GM18511 (cell line): ENCODE results near the gene EBPL.

ENCODE experiments used
- ATAC-seq: cut with Tn5 transposase; IDR thresholded peaks from one replicate; pipeline ENCODE4 v1.9.1; 2021; ENCODE audit warnings: mild to moderate bottlenecking, moderate library complexity; ENCODE audit not compliant: unreplicated experiment

The EBPL gene

DNA sequence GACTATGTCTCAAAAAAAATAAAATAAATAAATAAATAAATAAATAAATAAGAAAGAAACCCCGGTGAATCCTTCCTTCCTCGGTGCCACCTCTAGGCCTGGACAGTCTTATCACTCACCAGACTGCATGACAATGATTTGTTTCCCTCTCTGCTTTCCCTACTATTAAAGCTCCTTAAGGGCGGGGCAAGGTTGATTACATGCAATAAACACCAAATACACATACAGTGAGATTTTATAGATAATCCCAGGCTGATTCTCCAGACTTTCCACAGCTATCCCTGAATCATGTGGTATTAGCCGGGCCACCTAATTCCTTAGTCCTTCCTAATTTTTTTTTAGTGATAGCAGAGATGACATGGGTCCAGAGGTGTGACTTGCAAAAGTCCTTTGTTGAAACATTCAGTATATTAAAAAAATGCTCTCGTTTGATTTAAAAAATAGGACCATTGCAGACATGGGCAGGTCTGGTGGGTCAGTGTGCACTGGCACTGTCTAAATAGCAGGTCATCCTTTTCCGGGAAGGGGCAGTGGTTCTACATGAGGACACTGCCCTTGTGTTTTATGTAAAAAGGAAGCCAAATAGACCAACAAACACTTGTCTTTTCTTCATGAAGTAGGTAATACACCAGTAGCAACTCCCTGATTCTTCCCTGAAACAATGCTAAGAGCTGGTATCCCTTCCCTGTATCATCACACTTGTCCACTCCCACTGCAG is 14.5 kb downstream of the EBPL start:
- ATAC-seq = no peak

DNA sequence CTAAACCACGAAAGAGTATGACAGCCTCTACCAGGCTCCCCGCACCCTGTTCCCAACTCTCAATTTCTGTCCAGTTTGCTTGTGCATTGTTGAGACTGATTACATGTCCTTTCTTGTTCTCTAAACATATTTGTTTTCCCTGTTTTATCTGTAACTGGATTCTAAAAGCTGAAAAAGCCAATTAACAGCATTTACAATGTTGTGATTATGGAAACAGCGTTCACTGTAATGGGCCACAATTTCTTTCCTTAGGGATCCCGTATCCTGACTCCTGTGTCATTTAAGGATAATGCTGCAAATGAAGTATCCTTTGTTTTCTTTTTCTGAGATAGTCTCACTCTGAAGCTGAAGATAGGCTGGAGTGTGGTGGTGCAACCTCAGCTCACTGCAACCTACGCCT is 20.5 kb downstream of the EBPL start:
- ATAC-seq = no peak

DNA sequence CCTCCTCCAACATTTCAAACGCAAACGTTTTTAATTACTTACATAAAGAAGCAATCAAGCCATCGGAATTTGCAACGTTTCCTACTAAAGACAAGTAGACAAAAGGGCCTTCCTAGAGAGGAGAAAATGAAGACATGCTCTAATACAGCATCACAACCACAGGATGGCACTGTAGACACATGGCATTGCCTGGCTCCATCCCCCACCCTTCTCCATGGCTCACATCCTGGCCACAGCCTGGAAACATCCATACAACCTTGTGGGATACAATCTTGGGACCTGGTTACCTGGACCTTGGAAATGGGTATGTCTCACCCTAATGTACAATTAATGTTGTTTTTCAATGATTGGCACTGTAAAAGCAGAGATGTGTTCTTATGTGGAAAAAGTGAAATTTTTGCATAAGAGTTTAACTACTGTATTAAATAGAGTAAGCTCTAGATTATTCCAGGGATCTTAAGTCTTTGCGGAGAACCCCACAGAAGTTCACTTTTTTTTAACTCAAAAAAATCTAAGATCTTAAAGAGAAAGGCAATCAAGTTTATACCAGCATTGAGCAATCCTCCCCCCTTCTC is 21.5 kb downstream of the EBPL start:
- ATAC-seq = no peak

DNA sequence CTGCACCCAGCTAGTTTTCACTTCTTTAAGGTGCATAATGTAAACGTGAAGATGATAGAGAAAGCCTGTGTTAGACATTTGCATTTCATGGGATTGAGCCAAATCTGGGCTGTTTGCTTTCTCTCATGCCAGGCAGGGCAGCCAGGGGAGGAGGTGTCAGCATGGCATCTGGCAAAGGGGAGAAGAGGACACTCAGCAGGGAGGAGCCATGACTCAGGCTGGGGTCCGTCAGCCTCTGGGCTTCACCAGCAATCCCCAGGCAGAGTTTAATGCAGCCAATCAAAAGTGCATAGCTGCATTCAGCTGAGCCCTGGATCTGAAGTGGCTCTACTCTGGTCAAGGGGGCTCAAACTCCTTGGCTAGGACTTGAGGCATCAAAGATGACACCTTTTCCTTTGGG is 23.5 kb downstream of the EBPL start:
- ATAC-seq = no peak

DNA sequence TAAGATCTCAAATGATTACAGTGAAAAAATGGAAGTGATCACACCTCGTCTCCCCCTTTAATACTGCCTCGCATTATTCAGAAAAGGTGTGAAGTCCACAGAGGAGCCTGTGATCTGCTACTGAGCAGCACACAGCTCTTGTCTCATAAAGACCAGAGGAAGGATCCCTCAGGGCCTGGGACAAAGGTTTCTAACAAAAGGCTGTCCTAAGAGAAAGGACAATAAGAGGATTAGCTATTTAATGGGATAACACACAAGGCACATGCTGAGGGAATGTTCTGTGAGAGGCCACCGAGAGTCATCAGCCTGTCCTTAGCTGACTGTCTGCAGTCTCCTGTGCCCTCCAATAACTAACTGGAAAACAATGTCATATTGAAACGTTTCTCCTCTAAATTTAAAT is 26.7 kb downstream of the EBPL start:
- no peak for ATAC-seq

DNA sequence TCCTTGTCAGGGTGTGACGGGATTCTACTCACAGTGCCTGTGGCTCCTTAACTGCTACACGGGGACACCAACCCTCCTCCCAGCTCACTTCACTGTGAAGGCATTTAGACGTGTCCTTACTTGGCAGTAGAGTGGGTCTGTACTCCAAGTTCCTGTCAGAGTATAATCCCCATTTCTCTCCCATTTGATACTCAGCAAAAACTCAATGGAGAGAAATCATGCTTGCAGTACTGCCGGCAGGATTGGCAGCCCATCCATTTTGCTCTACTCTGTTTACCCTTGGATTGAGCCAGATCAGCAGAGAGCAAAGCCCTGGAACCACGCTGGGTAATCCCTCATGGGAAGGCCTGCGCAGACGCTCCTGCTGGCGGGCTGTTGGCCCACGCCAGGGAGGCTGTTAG is 34.0 kb downstream of the EBPL start:
- ATAC-seq = no peak

DNA sequence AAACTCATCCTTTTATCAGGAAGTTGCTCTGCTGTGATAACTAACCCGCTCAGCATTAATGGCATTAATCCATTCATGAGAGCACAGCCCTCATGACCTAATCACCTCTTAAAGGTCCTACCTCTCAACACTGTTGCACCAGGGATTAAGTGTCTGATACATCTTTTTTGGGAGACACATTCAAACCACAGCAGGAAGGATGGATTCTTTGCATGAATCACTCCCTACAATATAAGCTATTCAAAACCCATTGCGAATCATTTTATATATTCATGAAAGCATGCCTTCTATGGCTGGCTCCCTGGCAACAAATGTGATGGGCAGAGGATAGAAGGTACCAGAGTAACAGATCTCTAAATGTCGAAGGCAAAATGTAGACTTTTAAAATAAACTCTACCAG is 35.4 kb downstream of the EBPL start:
- no peak for ATAC-seq

DNA sequence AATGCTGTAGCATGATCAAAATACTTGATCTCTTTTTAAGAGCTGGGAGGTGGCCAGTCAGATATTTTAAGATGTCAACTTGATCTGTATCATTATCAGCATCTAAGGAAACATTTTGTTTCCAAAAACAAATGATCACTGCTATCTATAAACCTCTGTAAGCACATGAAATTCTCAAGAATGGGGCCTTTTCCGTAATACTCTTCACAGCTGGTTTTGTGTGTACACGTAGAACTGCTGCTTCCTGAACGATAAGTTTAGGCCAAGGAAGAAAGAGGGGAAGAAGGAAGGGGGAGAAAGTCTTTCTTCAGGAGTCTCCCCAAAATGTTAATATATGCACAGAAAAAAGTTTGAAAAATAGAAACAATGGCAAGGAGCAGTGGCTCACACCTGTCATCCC is 37.3 kb downstream of the EBPL start:
- ATAC-seq = no peak

DNA sequence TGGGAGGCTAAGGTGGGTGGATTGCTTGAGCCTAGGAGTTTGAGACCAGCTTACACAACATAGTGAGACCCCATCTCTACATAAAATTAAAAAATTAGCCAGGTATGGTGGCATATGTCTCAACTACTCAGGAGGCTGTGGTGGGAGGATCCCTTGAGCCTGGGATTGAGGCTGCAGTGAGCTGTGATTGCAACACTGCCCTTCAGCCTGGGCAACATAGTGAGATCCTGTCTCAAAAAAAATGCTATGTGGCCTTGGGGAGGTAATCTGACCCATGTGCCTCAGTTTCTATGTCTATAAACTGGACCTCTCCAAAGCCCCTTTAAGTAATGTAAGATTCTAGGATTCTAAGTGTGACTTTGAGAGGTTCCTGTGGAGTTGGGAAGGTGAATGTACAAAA is 37.8 kb downstream of the EBPL start:
- ATAC-seq = no peak

DNA sequence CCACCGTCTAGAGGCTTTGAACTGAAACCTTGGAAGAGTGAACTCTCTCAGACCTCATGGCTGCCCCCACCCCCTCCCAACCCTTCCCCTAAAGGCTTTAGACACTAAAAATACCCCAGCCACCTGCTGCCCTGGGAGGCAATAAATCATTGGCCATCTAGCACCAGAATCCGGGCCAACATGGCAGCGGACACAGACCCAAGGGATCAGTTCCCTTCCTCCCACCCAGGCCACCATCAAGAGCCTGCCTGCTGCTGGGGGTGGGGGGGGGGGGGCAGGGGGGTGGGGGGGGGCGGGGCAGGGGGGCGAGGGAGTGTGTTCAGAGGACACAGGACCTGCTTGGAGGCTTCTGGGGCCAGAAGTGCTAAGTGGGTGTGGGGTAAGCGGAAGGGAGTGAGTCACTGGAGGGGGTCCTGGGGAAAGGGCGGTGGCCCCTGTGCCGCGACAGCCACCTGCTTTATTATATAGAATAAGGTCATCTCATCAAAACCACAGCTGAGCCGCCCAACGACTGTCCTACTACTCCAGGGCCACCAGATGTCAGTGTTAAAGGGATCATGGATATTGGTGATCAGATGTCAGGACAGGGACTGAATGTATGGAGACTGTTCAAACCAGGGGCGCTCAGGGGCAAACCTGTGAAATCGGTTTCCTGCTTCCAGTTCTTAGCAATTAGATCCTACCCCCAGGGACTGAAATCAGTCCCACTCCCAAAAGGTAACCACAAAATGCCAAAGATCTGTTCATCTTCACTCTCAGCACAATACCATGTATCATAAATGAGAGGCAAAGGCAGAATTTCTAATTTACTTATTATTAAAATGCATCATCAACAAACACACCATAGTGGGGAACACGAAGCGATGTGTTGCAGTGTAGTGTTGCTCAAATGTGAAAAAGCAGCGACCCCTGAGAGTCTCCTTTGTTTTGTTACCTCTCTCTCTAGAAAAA is 38.7 kb downstream of the EBPL start:
- peak; percentile 68 for ATAC-seq

DNA sequence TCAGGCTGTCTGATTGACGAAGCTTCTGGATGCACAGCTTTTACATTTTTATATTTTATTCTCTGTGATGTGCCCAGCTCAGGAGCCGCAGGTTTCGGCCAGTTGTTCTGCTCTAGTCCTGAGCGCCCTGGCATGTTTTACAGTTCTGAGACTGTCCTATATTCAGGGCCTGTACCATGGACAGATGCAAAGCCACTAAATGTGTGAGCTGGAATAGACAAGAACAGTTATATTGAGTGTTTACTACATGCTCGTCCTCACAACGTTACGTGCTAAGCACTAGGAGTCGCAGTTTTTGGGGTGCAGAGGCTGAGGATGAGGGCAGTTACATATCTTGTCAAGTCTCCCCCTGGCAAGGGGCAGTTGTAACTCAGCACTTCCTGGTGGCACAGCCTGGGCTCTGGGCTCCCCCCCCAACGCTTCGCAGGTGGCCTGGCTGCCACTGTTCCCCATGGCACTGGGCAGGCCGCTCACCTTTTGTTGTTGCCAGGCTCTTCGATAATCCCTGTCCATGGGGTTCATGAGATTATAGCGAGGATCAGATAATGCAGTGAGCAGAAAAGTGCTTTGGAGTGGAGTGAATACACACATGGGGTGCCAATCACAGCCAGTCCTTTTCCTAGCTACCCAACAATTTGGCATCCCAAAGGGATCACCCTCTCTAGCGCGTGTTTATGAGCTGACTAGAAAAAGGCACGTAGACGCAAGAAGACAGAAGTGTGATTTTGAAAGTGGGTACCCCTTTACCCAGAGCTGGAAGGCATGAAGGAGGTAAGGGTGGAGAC is 39.5 kb downstream of the EBPL start:
- ATAC-seq = no peak

DNA sequence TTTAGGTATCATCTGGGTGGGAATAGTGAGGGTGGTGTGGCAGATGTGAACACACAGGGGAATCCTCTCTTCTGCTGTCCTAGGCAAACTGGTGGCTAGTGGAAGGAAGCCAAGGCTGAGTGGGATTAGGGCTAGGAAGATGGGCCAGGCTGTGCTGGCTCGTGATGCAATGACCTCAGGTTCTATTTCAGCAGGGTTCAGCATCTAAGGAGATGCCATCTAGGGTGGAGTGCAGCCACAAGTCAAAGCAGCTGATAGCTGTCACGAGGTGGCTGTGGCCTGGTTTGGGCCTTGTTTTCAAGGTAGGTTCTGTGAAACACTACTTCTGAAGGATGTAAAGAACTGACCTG is 41.3 kb downstream of the EBPL start:
- ATAC-seq = no peak

DNA sequence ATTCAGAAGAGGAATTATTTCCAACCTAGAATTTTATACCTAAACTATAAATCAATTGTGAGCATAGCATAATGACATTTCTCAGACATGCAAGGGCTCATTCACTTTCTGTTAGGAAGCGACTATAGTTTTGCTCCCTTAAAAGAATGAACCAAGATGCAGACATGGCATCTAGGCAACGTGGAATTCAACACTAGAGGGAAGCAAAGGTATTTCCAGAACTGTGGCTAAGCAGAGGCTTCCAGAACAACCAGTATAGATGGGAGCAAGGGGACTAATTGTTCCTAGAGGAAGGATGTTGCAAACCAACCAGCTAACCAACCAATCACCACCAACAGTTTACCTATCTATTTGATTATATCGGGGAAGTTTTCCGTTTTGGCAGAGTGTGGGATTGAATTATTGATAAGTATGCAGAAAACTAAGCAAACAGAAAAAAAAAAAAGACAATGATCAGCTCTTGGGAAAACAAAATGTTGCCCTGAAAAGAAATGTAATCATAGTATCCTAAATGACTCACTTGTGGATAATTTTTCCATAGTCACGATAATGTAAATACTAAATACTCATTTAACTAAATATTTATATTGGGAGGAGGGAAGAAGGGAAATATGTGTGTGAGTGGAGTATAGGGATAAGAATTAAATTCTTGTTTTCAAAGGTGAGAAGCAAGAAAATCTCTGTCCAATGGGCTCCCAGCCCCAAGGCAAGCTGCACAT is 41.9 kb downstream of the EBPL start:
- ATAC-seq = no peak

DNA sequence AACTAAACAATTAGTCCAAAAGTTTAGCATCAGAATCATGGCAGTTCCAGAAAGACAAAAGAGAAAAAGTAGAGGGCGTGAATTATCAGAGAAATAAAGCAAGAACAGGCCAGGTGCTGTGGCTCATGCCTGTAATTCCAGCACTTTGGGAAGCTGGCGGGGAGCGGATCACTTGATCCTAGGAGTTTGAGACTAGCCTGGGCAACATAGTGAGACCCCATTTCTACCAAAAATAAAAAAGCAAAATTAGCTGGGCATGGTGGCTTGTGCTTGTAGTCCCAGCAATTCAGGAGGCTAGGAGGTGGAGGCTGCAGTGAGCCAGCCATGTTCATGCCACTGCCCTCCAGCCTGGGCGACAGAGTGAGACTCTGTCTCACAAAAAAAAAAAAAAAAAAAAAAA is 44.6 kb downstream of the EBPL start:
- no peak for ATAC-seq

DNA sequence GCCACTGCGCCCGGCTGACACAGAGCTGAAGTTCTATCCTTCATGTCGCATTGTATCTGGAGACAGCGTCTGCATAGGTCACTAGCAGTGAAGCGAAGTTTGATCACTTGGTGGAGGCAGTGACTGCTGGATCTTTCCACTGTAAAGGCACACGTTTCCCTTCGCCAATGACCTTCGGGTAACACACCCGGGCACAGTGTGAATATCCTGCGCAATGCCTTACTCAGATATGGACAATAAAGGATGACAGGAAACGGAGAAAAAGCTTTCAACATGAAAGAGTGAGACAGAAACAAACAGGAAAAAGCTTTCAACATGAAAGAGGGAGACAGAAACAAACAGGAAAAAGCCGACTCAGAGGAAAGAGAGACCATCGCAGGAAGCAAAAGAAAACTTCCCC is 45.8 kb downstream of the EBPL start:
- no peak for ATAC-seq

DNA sequence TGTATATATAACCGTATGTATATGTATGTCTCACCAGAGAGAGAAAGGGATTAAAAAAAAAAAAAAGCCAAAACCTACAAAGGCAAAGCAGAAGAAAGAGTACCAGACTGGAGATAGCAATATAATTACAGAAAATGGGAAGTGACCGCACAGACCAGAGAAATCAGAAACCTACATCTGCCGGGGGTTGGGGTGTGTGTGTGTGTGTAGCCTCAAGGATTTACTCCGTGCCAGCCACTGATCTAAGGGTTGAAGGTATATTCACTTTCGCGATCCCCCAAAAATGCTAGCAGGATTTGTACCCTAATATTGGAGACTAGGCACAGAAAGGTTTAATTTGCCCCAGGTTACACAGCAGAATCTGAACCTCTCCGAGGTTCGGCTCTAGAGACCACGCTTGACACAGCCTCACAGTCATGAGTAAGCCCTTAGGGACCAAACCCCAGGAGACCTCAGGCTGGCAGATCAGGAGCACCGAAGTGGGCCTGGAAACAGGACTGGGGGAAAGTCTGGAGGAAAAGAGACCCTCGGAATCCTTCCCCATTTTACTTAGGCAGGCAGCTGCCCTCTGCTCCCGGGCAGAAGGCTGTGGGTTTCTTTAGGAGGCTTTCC is 48.1 kb downstream of the EBPL start:
- peak; percentile 68 for ATAC-seq

DNA sequence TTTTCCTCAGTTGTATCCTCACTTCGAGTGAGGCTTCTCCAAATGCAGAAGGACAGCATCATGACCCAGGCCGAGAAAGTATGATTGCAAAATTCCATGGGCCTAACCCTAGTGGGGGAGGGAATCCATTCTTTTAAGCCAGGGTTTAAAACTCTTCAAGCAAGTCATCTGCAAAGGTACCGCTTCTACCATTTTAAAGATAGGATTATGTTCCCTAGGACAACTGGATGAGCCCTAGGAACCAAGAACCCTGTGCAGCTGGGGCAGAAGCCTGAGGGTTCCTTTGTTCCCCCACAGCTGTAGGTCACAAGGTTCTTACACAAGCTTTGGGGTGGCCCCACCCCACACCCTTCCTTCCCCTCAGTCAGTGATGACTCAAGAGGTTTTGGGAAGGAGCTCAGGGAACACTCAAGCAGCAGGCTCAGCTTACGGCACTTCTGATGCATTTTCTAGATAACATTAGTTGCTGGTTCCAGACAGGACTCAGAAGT is 49.4 kb downstream of the EBPL start:
- no peak for ATAC-seq

DNA sequence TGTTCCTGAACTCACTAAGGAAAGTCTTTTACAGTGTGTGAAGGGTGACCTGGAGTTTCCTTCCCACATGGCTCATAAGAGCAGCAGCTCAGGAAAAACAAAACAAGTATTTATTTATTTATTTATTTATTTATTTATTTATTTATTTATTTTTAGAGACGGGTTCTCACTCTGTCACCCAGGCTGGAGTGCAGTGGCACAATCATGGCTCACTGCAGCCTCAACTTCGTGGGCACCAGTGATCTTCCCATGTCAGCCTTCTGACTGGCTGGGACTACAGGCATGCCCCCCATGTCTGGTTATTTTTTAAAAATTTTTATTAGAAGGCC is 52.6 kb downstream of the EBPL start:
- no peak for ATAC-seq

DNA sequence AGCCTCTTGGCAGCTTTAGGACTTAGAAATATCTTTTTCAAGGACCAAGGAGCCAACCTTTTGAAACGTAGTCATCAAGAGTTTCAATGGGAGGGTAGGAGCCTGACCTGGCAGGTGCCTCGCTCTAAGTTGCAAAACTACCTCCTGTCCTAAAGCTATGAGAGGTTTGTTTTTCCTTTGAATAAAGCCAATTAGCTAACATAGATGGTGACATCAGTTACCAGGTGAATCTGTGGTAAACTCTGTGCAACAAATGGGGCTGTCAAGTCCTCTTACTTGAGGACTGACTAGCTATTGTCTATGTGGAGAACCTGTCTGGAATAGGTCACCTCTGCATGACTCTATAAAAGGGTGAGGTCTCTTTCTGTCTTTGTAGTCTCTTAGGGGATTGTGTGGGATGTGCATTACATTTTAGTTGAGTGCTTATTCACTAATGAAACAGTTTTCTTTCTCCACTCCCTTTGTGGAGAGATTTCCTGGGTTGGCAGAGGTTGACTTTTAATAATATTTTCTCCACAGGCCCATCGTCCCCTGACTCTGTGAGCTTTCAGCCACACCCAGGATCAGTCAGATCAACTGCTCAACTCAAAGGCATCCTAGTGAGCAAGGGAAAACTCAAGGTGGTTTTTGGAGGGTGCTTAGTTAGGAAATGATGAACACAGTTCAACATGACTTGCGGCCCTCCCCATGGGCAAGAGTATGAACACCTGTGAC is 53.1 kb downstream of the EBPL start:
- no peak for ATAC-seq

DNA sequence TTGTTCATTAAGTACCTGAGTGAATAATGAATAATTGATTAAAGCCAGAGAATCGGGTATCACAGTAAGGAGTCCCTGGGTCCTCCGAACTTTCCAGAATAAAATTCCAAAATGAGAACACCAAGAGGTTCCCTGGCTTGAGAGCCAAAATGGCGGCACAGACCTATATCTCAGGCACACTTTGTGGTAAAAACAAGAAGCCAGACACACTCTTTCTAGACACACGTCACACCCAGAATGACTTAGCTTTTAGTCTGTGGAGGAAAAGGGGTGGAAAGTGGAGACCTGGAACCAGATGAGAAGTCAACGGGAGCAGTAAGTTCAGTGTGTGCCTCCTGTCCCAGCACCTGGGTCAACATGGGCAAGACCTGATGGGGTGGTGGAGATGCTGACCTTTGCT is 54.6 kb downstream of the EBPL start:
- ATAC-seq = no peak
